Sigmoid colon (tissue), 4 donors: ENCODE data around the gene ATP6V0E2.

ENCODE experiments used
- CTCF ChIP-seq, 4 experiments: fragments of 450-650 bp in 3 of 4; fragments of 200-600 bp in 1 of 4; IDR thresholded peaks; one replicate each; pipeline ENCODE4 v1.5.1; 2016 to 2019; ENCODE audit warnings: antibody characterized with exemption in 4 of 4, mild to moderate bottlenecking in 3 of 4, moderate library complexity in 2 of 4
- POLR2A ChIP-seq, 2 donors: fragments of 450-650 bp; IDR thresholded peaks; one replicate each; pipeline ENCODE4 v1.6.1; 2016; ENCODE audit warnings: antibody characterized with exemption in 2 of 2, mild to moderate bottlenecking in 2 of 2, moderate library complexity in 2 of 2
- POLR2AphosphoS5 ChIP-seq, 4 donors: sonication (generic); formaldehyde crosslinking; IDR thresholded peaks; one replicate each; pipeline ENCODE4 v1.6.1; 2017; ENCODE audit warnings: antibody characterized with exemption in 4 of 4

- TF ChIP-seq POLR2A (IDR thresholded peaks at IDR 0.05), result no peak
- TF ChIP-seq CTCF (IDR thresholded peaks at IDR 0.05), result peak; percentile 40 to 63 (median 47)
- TF ChIP-seq POLR2AphosphoS5 (IDR thresholded peaks at IDR 0.05), result no peak
These were observed 9.7 kb downstream of the ATP6V0E2 start for GRCh38 chr7:149883452-149883861.
